T-helper 1 cell (primary cell): ENCODE data around the gene CYFIP2.

ENCODE experiments used
- DNase-seq, 5 donors: peaks; one replicate each; pipeline ENCODE4 v3.0.0-alpha.2; 2012 to 2020

The CYFIP2 gene

DNA sequence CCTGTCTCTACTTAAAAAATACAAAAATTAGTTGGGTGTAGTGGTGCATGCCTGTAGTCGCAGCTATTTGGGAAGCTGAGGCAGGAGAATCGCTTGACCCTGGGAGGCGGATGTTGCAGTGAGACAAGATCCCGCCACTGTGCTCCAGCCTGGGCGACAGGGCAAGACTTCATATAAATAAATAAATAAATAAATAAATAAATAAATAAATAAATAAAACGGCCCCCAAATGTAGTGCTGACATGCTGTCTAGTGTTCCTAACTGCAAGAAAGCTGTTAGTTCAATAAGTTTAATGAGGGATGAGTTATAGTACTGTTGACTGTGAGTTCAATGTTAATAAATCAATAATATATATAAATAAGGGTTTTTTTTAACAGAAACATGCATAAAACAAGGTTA, 7.5 kb upstream of the CYFIP2 start:
- no peak for DNase-seq

GRCh38 chr5:157259699-157260098, 6.2 kb upstream of the CYFIP2 start:
- DNase-seq = peak in 1 of 5 donors; percentile 46

GRCh38 chr5:157263496-157264090, 2.3 kb upstream of the CYFIP2 start:
- no peak for DNase-seq

GRCh38 chr5:157266286-157267007, 524 bp downstream of the CYFIP2 start:
- peak; percentile 15 to 52 (median 43) for DNase-seq

DNA sequence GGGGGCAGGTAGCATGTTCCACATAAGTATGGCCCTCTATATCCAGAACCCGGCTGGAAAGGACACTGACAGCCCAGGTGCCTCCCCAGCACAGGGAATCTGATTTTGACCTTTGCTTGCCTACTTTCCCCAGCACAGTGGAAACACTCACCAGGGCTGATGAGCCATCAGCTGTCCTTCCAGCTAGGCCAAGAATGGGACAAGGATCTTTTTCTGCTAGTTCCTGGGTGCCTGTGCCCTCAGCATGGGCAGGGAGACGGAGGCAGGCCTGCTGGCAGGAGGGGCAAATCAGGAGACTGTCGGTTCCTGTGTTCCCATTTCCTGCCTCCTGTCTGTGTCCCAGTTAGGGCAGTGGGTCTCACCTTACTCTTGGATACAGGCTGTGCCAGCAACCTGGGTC, 1.1 kb downstream of the CYFIP2 start:
- no peak for DNase-seq

DNA sequence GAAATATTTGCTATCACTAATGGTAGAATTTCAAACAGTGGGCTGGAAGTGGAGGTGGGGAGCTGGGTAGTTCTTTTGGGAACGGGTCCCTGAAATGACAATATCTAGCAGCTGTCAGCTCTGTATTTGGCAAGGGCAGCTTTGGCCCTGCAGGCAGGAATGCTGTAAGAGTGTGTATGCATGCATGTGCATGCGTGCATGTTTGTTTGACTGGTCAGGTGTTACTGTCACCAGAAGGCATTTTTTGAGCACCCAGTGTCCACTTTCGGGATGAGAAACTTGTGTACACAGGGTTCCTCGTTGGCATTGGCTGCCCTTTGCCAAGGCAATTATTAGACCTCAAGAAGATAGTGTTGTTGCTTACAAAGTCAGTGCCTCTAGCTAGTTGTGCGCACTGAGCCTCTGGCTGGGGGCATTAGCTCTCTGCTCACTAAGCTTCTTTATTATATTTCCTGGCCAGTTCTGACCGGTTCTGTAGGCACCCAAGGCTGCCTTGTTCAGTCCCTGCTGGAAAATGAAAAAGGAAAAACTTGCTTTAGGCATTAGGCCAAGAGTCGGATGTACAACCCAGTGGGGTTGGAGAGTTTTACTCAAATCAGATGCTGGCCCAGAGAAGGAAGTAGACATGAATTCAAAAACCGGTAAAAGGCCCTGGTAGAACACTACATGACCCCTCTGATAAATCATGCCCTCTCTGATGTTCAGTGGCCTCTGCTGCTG, 2.0 kb downstream of the CYFIP2 start:
- no peak for DNase-seq

DNA sequence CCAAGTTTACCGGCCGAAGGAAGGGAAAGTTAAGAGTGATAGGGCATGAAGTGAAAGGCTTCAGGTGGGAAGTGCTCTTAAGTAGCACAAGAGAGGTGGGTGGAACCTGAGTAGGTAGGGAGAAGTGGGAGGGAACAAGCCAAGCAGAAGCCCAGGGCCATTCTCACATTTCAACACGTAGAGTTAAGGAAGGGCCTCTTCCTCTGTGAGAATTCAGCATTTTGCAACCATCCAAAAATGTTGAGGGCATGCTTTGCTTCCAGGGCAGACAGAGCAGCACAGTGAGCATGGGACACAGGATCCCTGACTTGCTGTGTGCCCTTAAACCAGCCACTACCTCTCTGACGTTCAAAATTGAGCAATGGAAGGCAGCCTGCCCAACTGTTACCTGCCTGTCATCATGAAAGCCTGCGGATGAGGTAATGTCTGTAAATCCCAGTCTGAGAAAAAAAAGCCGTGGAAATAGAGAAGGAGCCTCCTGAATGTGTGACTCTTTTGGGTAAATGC, 3.3 kb downstream of the CYFIP2 start:
- no peak for DNase-seq

DNA sequence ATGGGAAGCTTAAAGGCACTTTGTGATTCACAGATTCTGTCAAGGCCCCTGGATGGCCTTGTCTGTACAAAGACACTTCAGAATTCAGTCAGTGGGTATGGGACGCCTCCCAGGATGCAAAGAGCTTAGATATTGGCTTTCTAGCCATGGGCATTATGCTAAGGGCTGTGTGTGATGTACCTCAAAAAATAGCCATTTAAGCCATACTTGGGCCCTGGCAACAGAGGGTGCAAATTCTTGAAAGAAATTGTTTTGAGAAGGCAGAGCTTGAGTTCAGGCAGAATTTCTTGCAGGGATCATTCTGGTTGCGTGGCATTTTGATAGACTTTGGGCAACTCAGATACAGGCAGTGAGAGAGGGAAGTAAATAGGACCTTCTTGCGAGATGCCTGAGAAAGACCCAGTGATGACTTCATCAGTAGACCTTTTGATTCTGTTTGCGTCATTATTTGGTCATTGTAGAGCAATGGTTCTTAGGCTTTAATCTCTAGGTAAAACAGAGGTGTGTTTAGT, 3.9 kb downstream of the CYFIP2 start:
- DNase-seq = peak in 1 of 5 donors; percentile 42

DNA sequence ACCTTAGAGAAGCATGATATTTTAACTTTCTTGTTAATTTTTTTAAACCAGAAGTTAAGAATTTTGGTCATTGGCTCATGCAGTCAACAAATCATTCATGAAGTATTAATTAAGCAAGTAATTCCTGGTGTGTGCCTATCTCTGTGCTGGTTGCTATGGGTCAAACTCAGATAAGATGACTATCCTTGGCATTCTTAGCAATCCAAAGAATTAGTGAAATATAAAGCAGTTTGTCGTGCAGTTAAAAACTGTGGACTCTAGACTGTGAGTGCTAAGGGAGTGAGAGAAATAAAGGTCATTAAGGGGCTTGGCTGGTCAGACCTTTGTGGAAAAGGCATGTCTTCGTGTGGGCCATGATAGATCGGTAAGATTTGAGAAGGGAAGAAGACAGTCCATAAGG, 4.8 kb downstream of the CYFIP2 start:
- DNase-seq = no peak

DNA sequence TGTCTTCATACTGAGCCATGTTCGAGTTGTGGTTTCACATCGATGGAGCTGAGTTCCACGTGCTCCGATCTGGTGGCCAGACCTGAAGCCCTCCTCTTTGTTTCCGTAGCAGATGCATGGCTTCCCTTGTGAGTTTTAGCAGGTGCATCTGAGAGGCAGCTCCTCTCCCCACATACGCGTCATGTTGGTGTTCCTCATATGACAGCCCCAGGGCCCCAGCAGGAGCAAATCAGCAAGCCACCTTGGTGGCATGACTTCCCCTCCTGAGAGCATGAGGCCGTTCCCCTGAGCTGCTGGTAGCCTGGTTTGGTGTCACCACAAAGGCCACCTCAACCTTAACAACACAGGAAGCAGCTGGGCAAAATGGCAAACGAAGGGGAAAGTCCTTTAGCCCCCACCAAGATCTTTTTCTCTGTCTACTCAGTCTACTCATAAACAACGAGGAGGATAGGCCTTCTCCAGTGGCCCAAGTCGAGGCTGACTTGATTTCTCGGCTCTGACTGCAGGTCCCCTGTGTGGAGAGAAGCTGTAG, 5.9 kb downstream of the CYFIP2 start:
- DNase-seq = peak; percentile 69 to 98 (median 82)

- peak in 1 of 5 donors; percentile 80 for DNase-seq
Observed at GRCh38 chr5:157273131-157273556, 7.2 kb downstream of the CYFIP2 start.

GRCh38 chr5:157275403-157275802, 9.5 kb downstream of the CYFIP2 start:
- no peak for DNase-seq

GRCh38 chr5:157278319-157279037, 12.6 kb downstream of the CYFIP2 start:
- no peak for DNase-seq

GRCh38 chr5:157279605-157280239, 13.8 kb downstream of the CYFIP2 start:
- no peak for DNase-seq

DNA sequence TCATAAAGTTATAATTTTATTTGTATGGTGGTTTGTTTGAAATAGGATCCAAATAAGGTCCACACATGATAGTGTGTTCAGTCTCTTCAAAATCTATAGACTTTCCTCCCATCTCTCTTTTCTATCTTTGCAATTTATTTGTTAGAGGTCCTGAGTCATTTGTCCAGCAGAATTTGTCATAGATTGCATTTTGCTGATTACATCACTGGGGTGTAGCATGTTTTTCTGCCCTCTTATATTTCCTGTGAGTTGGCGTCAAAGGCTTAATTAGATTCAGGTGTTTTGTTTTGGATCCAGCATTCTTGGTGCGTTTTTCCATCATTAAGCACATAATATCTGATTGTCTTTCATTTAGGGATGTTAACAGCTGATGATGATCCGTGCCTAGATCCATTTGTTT, 15.0 kb downstream of the CYFIP2 start:
- no peak for DNase-seq

- no peak for DNase-seq
Observed at GRCh38 chr5:157282150-157282549, 16.2 kb downstream of the CYFIP2 start.

DNA sequence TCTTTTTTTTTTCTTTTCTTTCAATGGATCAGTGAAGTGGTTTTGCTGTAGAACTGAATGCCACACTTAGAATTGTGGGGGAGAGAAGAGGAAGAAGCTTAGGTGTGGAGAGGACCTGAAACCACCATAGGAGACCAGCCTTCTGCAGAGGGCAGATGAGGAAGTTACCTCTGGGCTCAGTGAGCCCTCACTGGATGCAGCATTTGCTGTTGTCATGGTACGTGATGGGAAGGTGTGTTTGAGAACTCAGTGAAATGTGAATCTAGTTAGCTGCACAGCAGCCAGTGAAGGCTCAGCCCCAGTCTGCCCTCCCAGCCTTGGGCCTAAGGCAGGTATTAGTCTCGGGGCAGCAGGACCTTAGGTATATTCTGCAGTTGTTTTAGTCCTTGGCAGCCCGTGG, 17.5 kb downstream of the CYFIP2 start:
- peak in 1 of 5 donors; percentile 35 for DNase-seq

DNA sequence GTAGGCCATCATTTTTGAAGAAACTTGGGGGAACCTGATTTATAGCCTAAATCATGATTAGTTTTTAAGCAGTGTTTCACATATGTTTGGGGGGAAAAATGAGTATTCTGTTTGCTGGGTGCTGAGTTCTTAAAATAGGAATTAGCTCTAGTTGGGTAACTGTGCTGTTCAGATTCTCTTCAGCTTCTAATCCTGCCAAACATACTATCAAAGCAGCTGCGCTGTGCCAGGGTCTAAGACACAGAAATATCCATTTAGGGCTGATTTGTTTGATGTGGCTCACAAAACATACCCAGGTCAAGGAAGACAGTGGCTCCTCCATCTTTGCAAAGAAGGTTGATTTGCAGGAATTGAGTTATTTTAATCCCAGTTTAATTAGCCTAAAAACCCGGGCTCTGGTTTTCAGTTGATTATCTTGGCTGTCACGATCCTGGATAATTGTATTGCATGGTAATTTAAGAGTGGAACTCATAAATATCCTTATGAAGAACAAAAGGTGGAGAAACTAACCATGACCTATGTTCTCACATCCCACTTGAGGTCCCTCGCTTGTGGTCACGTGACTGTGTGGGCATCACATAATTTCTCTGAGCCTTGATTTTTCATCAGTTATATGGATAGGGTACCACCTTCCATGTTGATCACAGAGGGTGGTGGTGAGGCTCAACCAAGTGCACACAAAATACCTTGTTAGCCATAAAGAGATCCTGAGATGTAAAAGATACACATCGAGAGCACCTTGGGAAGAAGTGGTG, 18.7 kb downstream of the CYFIP2 start:
- DNase-seq = no peak

- no peak for DNase-seq
Observed at GRCh38 chr5:157285310-157286035, 19.6 kb downstream of the CYFIP2 start.

- DNase-seq = no peak
Observed at GRCh38 chr5:157286761-157287211, 20.9 kb downstream of the CYFIP2 start.
